SJSA1 (cell line): ENCODE results near the gene JDP2. TPM values are rescaled to one million over a fixed set of nuclear protein-coding genes. Genes with fewer than 3 reads are reported as not detected.

Source experiments
- DNase-seq, 2 experiments: peaks; one replicate each; pipeline ENCODE4 v3.0.0-alpha.2; 2015 to 2020; ENCODE audit warnings: low spot score in 2 of 2, low read depth in 1 of 2
- H3K27ac ChIP-seq: fragments of 250-450 bp; sonication (Bioruptor Pico); 2 replicates; pipeline ENCODE4 v1.5.1; 2020; ENCODE audit warnings: mild to moderate bottlenecking, moderate library complexity
- H3K27me3 ChIP-seq: fragments of 250-450 bp; sonication (Bioruptor Pico); replicated peaks from 2 replicates; pipeline ENCODE4 v1.5.1; 2020; ENCODE audit warnings: mild to moderate bottlenecking, moderate library complexity
- H3K36me3 ChIP-seq: fragments of 250-450 bp; sonication (Bioruptor Pico); 2 replicates; pipeline ENCODE4 v1.5.1; 2020; ENCODE audit warnings: mild to moderate bottlenecking
- H3K4me1 ChIP-seq: fragments of 250-450 bp; sonication (Bioruptor Pico); replicated peaks from 2 replicates; pipeline ENCODE4 v1.6.1; 2021; ENCODE audit warnings: mild to moderate bottlenecking
- H3K4me3 ChIP-seq: fragments of 250-450 bp; sonication (Bioruptor Pico); 2 replicates; pipeline ENCODE4 v1.5.1; 2020; ENCODE audit warnings: mild to moderate bottlenecking
- H3K9me3 ChIP-seq: fragments of 250-450 bp; sonication (Bioruptor Pico); replicated peaks from 2 replicates; pipeline ENCODE4 v1.5.1; 2020; ENCODE audit warnings: mild to moderate bottlenecking
- total RNA-seq: library from RNA; depleted of rRNA; stranded (reverse); fragments of >200 nt; shearing (Covaris generic); gene quantifications from 2 replicates; pipeline ENCODE4 v1.2.3, GENCODE V29; 2014

JDP2 gene
- total RNA-seq, 1 experiment from 2014 or later: 73.9 TPM

DNA sequence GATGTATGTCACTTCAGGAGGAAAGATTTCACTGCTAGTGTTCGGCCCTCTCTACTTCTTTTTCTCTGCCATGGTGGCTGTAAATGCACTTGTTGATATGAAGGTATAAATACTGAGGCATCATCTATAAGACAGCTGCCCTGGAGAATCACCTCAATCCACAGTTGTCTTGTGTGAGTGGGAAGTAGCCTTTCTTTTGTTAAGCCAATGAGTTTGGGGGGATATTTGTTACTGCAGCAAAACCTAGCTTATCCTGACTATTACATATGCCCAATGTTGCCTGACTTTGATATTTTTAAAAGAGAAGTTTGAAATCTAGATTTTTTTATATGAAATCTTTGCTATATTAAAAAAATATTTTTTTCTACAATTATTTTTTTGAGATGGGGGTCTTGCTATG is 3.3 kb upstream of the JDP2 start:
- DNase-seq: no peak
- H3K27ac ChIP-seq: no peak overlapping the region
- H3K4me1 ChIP-seq: peaks cover 28% of the 10 kb centered on the region
- H3K9me3 ChIP-seq: no peaks in the 10 kb centered on the region
- H3K27me3 ChIP-seq: no peaks in the 10 kb centered on the region
- H3K4me3 ChIP-seq: no peak overlapping the region
- H3K36me3 ChIP-seq: 0 out of 2 replicates have a peak, but pooled peaks cover 3% of the 10 kb centered on the region

DNA sequence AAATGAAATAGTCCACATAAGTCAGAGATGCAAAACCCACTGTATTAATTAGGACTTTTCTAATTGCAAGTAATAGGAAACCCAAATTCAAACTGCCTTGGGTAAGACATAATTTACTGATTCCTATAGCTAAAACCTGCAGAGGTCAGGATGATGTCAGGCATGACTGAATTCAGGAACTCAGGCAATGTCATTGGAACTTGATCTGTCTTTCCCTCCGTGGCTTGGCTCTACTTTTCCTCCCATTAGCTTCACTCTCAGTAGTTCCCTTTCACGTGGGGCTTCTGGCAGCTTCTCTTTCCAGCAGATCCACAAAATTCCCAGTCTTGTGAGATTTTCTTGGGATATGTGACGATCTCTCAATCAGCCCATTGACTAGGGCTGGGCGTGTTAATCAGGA is 2.4 kb upstream of the JDP2 start:
- no peak overlapping the region for H3K27ac ChIP-seq
- H3K4me3 ChIP-seq: no peak overlapping the region
- peaks cover 5% of the 10 kb centered on the region; the same call in 1 of the 2 replicates for H3K36me3 ChIP-seq
- DNase-seq: no peak
- H3K4me1 ChIP-seq: peaks cover 37% of the 10 kb centered on the region
- H3K9me3 ChIP-seq: no peaks in the 10 kb centered on the region
- no peaks in the 10 kb centered on the region for H3K27me3 ChIP-seq

DNA sequence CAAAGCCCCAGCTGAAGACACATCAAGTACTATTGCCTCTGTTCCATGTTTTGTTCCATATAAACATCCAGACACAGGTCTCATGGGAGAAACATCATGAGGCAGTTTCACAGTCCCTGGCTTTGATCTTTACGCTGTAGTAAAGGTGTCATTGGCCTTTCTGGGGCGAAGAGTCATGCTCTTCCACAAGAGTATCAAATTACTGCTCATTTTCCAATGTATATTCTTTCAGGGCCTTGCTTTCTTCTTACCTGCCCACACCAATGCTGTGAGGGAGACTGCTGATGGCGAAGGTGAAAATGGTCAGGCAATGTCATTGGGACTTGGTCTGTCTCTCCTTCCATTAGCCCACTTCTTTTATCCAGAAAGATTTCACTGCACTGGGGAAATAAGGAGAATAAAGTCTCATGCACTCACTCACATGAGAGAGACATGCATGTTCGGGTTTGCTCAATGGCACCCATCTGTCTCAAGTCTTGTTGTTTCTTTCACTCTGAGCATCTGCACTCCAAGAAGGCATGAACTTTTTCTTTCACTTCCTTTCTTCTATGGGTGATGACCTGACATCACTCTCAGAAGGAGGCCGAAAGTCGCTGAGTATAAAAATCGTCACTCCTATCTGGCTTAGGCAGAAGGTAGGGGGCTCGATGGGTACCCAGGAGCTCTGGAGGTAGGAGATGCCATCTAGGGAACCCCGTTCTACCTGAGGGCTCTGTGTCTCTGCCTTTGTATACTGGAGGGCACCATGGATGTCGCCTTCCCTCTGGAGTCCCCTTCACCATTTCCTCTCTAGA is 1.3 kb upstream of the JDP2 start:
- Histone ChIP-seq H3K36me3 (peaks cover 11% of the 10 kb centered on the region), H3K4me3 (no peak overlapping the region), H3K27ac (no peak overlapping the region), H3K27me3 (no peaks in the 10 kb centered on the region), H3K9me3 (no peaks in the 10 kb centered on the region), H3K4me1 (peaks cover 40% of the 10 kb centered on the region)
- DNase-seq: no peak

- DNase-seq: no peak
- H3K27ac ChIP-seq: peak overlapping the region; percentile 57
- H3K36me3 ChIP-seq: peaks cover 17% of the 10 kb centered on the region
- no peaks in the 10 kb centered on the region for H3K9me3 ChIP-seq
- no peaks in the 10 kb centered on the region for H3K27me3 ChIP-seq
- H3K4me3 ChIP-seq: peak overlapping the region; percentile 71
- H3K4me1 ChIP-seq: peaks cover 37% of the 10 kb centered on the region
These were observed 718 bp upstream of the JDP2 start for GRCh38 chr14:75427126-75427481.

DNA sequence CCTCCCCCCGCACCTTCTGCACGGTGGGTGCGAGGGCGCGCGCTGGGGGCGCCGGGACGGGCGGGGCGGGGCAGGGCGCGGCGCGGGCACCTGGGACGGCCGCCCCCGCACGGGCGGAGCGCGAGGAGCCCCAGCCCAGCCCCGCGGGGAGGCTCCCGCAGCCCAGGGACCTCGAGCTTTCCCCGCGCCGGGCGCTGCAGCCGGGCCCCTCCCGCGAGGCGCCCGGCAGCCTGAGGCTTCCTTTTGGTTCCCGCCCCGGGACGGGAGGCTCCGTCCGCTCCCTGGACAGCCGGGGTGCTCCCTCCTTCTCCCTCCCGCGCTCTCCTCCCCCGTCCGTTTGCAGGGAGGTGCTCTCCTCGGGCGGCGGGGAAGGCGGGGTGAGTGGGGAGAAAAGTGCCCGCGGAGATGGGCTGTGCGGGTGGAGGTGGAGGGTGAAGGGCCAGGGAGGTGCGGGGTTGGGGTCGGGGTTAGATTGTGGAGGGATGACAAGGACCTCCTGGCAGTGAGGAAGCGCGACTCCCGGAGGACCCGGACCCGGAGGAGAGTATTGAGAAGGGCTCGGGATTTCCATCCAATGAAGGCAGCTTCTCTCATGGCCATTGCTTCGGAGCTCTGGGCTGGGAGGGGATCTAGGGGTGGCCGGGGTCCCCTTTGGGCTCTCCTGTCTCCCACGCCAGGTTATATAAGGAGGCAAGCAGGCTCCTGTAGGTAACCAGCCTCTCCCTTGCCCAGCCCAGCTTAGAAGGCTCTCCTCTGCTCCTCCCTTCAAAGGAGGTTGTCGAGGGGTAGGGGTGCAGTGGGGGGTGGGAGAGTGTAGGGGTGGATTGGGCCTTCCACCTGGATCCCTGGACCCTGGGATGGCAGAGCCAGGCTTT is 645 bp downstream of the JDP2 start:
- Histone ChIP-seq H3K27me3 (no peaks in the 10 kb centered on the region), H3K9me3 (no peaks in the 10 kb centered on the region), H3K4me3 (peak overlapping the region; percentile 71), H3K36me3 (peaks cover 24% of the 10 kb centered on the region), H3K4me1 (peaks cover 31% of the 10 kb centered on the region), H3K27ac (0 out of 2 replicates have a peak overlapping the region, but pooled peaks have one; percentile 37)
- DNase-seq: no peak

DNA sequence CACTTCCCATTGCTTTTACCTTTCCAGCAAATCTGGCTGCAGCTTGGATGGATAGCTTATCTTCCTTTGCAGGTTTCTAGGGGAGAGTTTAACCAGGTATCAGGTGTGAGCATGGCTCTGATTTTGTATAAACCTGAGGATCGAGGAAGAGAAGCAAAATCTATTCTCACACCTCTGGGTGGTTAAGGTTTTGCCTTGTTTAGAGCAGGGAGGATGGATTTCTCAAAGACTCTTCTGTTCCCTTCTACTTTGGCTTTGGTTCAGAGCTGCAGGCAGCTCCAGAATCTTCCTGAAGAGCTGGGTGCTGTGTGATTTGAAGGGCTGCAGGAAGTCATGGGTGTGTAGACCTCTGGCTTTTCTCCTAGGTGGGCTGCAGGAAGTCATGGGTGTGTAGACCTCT is 1.7 kb downstream of the JDP2 start:
- Histone ChIP-seq H3K4me3 (peak overlapping the region; percentile 71; the same call in 1 of the 2 replicates), H3K27ac (no peak overlapping the region), H3K9me3 (no peaks in the 10 kb centered on the region), H3K36me3 (peaks cover 34% of the 10 kb centered on the region), H3K4me1 (peaks cover 31% of the 10 kb centered on the region), H3K27me3 (no peaks in the 10 kb centered on the region)
- DNase-seq: no peak

DNA sequence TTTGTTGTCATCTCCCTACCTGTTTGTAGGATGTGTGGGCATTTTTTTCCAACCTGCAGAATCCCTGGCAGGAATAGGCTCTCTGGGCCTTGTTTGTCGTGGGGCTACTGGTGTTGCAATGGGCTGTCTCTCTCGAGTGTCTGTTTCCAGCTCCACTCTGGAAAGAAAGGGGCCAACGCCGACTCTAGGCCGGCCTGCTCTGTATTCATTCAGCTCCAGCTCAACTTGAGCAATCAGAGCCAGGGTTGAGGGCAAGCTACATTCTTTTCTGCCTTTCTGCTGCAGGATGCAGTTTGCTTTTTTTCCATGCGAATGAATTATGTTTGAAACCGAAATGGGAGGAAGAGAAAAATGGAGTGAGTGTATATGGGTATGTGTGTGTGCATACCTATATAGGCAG is 2.3 kb downstream of the JDP2 start:
- H3K27ac ChIP-seq: no peak overlapping the region
- DNase-seq: no peak
- H3K36me3 ChIP-seq: peaks cover 40% of the 10 kb centered on the region
- no peak overlapping the region for H3K4me3 ChIP-seq
- H3K4me1 ChIP-seq: peaks cover 31% of the 10 kb centered on the region
- no peaks in the 10 kb centered on the region for H3K9me3 ChIP-seq
- H3K27me3 ChIP-seq: no peaks in the 10 kb centered on the region

DNA sequence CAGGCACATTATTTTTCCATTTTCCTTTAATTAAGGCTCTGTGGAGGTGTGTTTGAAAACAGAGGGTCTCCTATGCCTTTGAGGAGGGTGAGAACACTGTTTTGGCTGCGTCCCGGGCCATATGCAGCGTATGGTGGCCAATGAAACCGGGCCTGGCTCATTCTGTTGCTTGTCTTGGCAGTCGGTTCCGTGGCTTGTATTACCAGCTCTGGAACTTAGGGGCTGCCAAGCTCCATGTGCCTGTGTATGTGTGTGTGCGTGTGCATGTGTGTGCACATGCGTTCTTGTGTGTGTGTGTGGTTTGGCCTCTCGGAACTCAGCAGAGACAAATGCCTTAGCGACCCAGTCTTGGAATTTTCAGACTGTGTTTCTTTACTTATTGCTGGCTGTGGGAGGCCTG is 2.7 kb downstream of the JDP2 start:
- Histone ChIP-seq H3K4me1 (peaks cover 31% of the 10 kb centered on the region), H3K36me3 (peaks cover 43% of the 10 kb centered on the region), H3K4me3 (no peak overlapping the region), H3K27me3 (no peaks in the 10 kb centered on the region), H3K27ac (no peak overlapping the region), H3K9me3 (no peaks in the 10 kb centered on the region)
- DNase-seq: no peak

GRCh38 chr14:75430976-75431375 is 3.2 kb downstream of the JDP2 start:
- peaks cover 31% of the 10 kb centered on the region for H3K4me1 ChIP-seq
- H3K4me3 ChIP-seq: no peak overlapping the region
- no peaks in the 10 kb centered on the region for H3K27me3 ChIP-seq
- no peaks in the 10 kb centered on the region for H3K9me3 ChIP-seq
- no peak for DNase-seq
- H3K36me3 ChIP-seq: peaks cover 45% of the 10 kb centered on the region
- H3K27ac ChIP-seq: no peak overlapping the region

DNA sequence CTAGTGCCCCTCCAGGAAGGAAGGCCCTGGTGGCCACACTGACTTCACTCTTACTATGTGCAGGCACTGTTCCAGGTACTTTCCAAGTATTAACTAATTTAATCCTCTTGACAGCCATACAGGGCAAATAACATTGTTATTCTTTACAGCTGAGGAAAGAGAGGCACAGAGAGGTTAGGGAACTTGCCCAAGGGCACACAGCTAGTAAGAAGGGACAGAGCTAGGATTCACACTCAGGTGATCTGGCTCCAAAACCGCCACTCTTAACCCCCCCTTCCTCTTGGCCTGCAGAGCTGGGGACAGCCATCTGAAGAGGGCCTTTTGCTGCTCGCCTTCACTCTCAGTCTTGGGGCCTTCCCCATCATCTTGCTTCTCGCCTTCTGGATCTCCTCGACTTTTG is 4.0 kb downstream of the JDP2 start:
- no peaks in the 10 kb centered on the region for H3K27me3 ChIP-seq
- peaks cover 30% of the 10 kb centered on the region for H3K4me1 ChIP-seq
- peaks cover 50% of the 10 kb centered on the region for H3K36me3 ChIP-seq
- no peaks in the 10 kb centered on the region for H3K9me3 ChIP-seq
- no peak overlapping the region for H3K27ac ChIP-seq
- H3K4me3 ChIP-seq: no peak overlapping the region
- DNase-seq: no peak

DNA sequence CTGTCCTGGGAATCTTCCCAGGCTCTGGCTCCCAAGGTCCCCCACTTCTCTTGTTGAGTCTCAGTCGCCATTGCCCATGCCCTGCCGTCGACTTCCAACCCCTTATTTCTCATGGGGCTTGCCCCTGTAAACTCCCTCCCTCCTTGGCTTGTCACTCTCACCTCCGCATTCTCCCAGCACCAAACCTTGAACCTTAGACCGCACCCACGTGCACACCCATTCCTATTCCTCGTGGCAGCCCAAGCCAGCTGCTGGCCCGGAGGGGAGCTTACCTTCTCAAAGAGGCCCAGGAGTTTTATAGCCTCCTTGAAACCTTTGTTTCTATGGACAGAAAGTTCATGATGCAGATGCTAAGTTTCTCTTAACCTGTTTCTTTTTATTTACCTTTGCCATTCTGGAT is 4.6 kb downstream of the JDP2 start:
- peaks cover 24% of the 10 kb centered on the region for H3K4me1 ChIP-seq
- H3K4me3 ChIP-seq: no peak overlapping the region
- peaks cover 52% of the 10 kb centered on the region for H3K36me3 ChIP-seq
- no peak overlapping the region for H3K27ac ChIP-seq
- no peak for DNase-seq
- H3K27me3 ChIP-seq: no peaks in the 10 kb centered on the region
- no peaks in the 10 kb centered on the region for H3K9me3 ChIP-seq

GRCh38 chr14:75433631-75434071 is 5.8 kb downstream of the JDP2 start:
- peaks cover 21% of the 10 kb centered on the region for H3K4me1 ChIP-seq
- H3K4me3 ChIP-seq: no peak overlapping the region
- DNase-seq: no peak
- H3K9me3 ChIP-seq: no peaks in the 10 kb centered on the region
- peaks cover 60% of the 10 kb centered on the region for H3K36me3 ChIP-seq
- no peak overlapping the region for H3K27ac ChIP-seq
- H3K27me3 ChIP-seq: no peaks in the 10 kb centered on the region

GRCh38 chr14:75434138-75434889 is 6.5 kb downstream of the JDP2 start:
- Histone ChIP-seq H3K4me1 (peaks cover 14% of the 10 kb centered on the region), H3K36me3 (peaks cover 66% of the 10 kb centered on the region), H3K27me3 (no peaks in the 10 kb centered on the region), H3K27ac (no peak overlapping the region), H3K9me3 (no peaks in the 10 kb centered on the region), H3K4me3 (no peak overlapping the region)
- DNase-seq: no peak
